ENCODE results near the gene XYLT1.

Gene XYLT1

GRCh38 chr16:17261197-17261858 lies 209.4 kb downstream of the XYLT1 start:
- no peaks in the 10 kb centered on the region for H3K9me3 ChIP-seq (ENCODE audit: control insufficient read depth, insufficient read depth, low read depth, low read length)
- POLR2A ChIA-PET: no interaction called here
- H3K4me3 ChIP-seq (ENCODE audit: low read depth, low read length): no peak overlapping the region
- TF ChIP-seq GLIS2 (tag by site-specific recombination; IDR thresholded peaks at IDR 0.05): no peak
- no peak for TF ChIP-seq ZNF266 (tag by site-specific recombination; IDR thresholded peaks at IDR 0.05; ENCODE audit: low read depth)
- no peak for TF ChIP-seq TCF7L2 (IDR thresholded peaks at IDR 0.05; ENCODE audit: borderline replicate concordance, low read depth, low read length)
- H3K4me1 ChIP-seq (ENCODE audit: control insufficient read depth, insufficient read depth, low read length): no peaks in the 10 kb centered on the region
- CTCF ChIA-PET: no interaction called here
- no peaks in the 10 kb centered on the region for H3K36me3 ChIP-seq (ENCODE audit: control insufficient read depth in 2 of 2, insufficient read depth in 1 of 2, low read length in 2 of 2)
- H3K27ac ChIP-seq (ENCODE audit: extremely low read depth, low read depth, low read length): no peak overlapping the region

DNA sequence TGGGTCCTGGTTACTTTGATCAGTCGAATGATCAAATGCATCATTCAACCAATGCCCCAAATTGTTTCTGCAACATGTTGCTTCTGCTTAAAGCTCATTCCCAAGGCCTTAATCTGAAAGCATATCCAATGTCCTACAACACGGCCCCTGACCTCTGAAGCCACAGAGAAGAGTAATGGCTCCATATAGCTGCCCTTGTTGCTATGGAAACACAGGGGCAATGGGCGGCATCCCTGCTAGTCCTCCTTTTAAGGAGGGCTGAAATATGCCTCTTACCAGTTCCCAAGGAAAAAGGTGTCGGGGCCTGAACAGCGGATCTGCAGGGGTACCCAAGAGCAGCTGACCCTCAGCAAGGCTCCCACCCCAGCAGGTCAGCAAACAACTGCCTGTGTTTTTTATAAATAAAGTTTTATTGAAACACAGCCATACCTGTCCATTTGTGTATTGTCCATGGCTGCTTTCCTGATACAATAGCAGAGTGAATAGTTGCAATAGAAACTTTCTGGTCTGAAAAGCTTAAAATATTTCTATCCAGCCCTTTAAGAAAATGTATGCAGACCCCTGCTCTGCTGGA lies 210.4 kb downstream of the XYLT1 start:
- ChIA-PET CTCF (no interaction called here), POLR2A (no interaction called here)
- Histone ChIP-seq H3K9me3 (ENCODE audit: control insufficient read depth, insufficient read depth, low read depth, low read length) (no peaks in the 10 kb centered on the region), H3K27ac (ENCODE audit: extremely low read depth, low read depth, low read length) (no peak overlapping the region), H3K36me3 (ENCODE audit: control insufficient read depth in 2 of 2, insufficient read depth in 1 of 2, low read length in 2 of 2) (no peaks in the 10 kb centered on the region), H3K4me1 (ENCODE audit: control insufficient read depth, insufficient read depth, low read length) (no peaks in the 10 kb centered on the region), H3K4me3 (ENCODE audit: low read depth, low read length) (no peak overlapping the region)
- no peak for TF ChIP-seq ZNF629 (tag by site-specific recombination; IDR thresholded peaks at IDR 0.05)
- TF ChIP-seq IKZF3 (tag by site-specific recombination; IDR thresholded peaks at IDR 0.05): no peak
- no peak for TF ChIP-seq ZNF302 (tag by site-specific recombination; IDR thresholded peaks at IDR 0.05; ENCODE audit: low read depth)
- no peak for TF ChIP-seq ZNF791 (tag by site-specific recombination; IDR thresholded peaks at IDR 0.05)
- TF ChIP-seq GLI4 (tag by site-specific recombination; IDR thresholded peaks at IDR 0.05): no peak
- TF ChIP-seq BCL11B (tag by site-specific recombination; IDR thresholded peaks at IDR 0.05; ENCODE audit: low read depth): no peak
- no peak for TF ChIP-seq ZNF658 (tag by site-specific recombination; IDR thresholded peaks at IDR 0.05)
- TF ChIP-seq ZNF501 (tag by site-specific recombination; IDR thresholded peaks at IDR 0.05): no peak
- TF ChIP-seq, protein P1, sequence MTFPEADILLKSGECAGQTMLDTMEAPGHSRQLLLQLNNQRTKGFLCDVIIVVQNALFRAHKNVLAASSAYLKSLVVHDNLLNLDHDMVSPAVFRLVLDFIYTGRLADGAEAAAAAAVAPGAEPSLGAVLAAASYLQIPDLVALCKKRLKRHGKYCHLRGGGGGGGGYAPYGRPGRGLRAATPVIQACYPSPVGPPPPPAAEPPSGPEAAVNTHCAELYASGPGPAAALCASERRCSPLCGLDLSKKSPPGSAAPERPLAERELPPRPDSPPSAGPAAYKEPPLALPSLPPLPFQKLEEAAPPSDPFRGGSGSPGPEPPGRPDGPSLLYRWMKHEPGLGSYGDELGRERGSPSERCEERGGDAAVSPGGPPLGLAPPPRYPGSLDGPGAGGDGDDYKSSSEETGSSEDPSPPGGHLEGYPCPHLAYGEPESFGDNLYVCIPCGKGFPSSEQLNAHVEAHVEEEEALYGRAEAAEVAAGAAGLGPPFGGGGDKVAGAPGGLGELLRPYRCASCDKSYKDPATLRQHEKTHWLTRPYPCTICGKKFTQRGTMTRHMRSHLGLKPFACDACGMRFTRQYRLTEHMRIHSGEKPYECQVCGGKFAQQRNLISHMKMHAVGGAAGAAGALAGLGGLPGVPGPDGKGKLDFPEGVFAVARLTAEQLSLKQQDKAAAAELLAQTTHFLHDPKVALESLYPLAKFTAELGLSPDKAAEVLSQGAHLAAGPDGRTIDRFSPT (tag by site-specific recombination; IDR thresholded peaks at IDR 0.05): no peak
- no peak for TF ChIP-seq ZNF639 (tag by site-specific recombination; IDR thresholded peaks at IDR 0.05)
- TF ChIP-seq ZNF354C (tag by site-specific recombination; IDR thresholded peaks at IDR 0.05; ENCODE audit: borderline replicate concordance, low read depth): no peak
- TF ChIP-seq ZNF585B (tag by site-specific recombination; IDR thresholded peaks at IDR 0.05): no peak
- no peak for TF ChIP-seq ZNF114 (tag by site-specific recombination; IDR thresholded peaks at IDR 0.05)
- TF ChIP-seq, protein P2, sequence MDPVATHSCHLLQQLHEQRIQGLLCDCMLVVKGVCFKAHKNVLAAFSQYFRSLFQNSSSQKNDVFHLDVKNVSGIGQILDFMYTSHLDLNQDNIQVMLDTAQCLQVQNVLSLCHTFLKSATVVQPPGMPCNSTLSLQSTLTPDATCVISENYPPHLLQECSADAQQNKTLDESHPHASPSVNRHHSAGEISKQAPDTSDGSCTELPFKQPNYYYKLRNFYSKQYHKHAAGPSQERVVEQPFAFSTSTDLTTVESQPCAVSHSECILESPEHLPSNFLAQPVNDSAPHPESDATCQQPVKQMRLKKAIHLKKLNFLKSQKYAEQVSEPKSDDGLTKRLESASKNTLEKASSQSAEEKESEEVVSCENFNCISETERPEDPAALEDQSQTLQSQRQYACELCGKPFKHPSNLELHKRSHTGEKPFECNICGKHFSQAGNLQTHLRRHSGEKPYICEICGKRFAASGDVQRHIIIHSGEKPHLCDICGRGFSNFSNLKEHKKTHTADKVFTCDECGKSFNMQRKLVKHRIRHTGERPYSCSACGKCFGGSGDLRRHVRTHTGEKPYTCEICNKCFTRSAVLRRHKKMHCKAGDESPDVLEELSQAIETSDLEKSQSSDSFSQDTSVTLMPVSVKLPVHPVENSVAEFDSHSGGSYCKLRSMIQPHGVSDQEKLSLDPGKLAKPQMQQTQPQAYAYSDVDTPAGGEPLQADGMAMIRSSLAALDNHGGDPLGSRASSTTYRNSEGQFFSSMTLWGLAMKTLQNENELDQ (tag by site-specific recombination; IDR thresholded peaks at IDR 0.05; ENCODE audit: low read depth): no peak

Measured in HEK293 (cell line).